Hypothalamus (tissue), 51 donors: Measurements from ENCODE around the gene PTGER3.

Source experiments
- DNase-seq, 51 donors: peaks; one replicate each; lab custom pipeline; 2025; lab: John Stamatoyannopoulos, UW

The PTGER3 gene

GRCh38 chr1:71053146-71053545 is 5.5 kb upstream of the PTGER3 start:
- DNase-seq = no peak

GRCh38 chr1:71049951-71050598 is 2.5 kb upstream of the PTGER3 start:
- DNase-seq = peak in 4 of 51 donors; percentile 19 to 54 (median 30)

- no peak for DNase-seq
Measured at GRCh38 chr1:71046891-71047634, 553 bp downstream of the PTGER3 start.

- DNase-seq = no peak
Measured at GRCh38 chr1:71045463-71046028, 2.1 kb downstream of the PTGER3 start.

GRCh38 chr1:71044833-71045232 is 2.8 kb downstream of the PTGER3 start:
- DNase-seq = no peak

- DNase-seq = no peak
Measured at GRCh38 chr1:71043065-71043464, 4.6 kb downstream of the PTGER3 start.

GRCh38 chr1:71041806-71042205 is 5.8 kb downstream of the PTGER3 start:
- no peak for DNase-seq

- no peak for DNase-seq
Measured at GRCh38 chr1:71039661-71040262, 7.9 kb downstream of the PTGER3 start.

GRCh38 chr1:71038942-71039341 is 8.7 kb downstream of the PTGER3 start:
- no peak for DNase-seq

- no peak for DNase-seq
Measured at GRCh38 chr1:71037829-71038620, 9.6 kb downstream of the PTGER3 start.

GRCh38 chr1:71037066-71037465 is 10.6 kb downstream of the PTGER3 start:
- DNase-seq = no peak

- no peak for DNase-seq
Measured at GRCh38 chr1:71033136-71033535, 14.5 kb downstream of the PTGER3 start.

GRCh38 chr1:71031426-71031825 is 16.2 kb downstream of the PTGER3 start:
- DNase-seq = no peak

GRCh38 chr1:71030026-71030425 is 17.6 kb downstream of the PTGER3 start:
- no peak for DNase-seq

- no peak for DNase-seq
Measured at GRCh38 chr1:71028981-71029380, 18.6 kb downstream of the PTGER3 start.

- DNase-seq = no peak
Measured at GRCh38 chr1:71027991-71028390, 19.6 kb downstream of the PTGER3 start.

- no peak for DNase-seq
Measured at GRCh38 chr1:71026093-71026492, 21.5 kb downstream of the PTGER3 start.

GRCh38 chr1:71023515-71023914 is 24.1 kb downstream of the PTGER3 start:
- DNase-seq = no peak

GRCh38 chr1:71019233-71019969 is 28.2 kb downstream of the PTGER3 start:
- peak in 16 of 51 donors; percentile 1 to 34 (median 4) for DNase-seq

- DNase-seq = no peak
Measured at GRCh38 chr1:71018791-71019190, 28.8 kb downstream of the PTGER3 start.
